K562 (cell line): Measurements from ENCODE around the gene TMA16. TPM values are rescaled to one million over a fixed set of nuclear protein-coding genes. Genes with fewer than 3 reads are reported as not detected.
A peak's percentile ranks its signal among the peaks of the same experiment; 100 is the strongest.

Source experiments
- ARNT ChIP-seq, 2 experiments: fragments of 450-650 bp; IDR thresholded peaks; 2 replicates each; pipeline ENCODE4 v1.6.1; 2016; ENCODE audit warnings: mild to moderate bottlenecking in 1 of 2
- CC2D1A ChIP-seq: fragments of 450-650 bp; IDR thresholded peaks from 2 replicates; pipeline ENCODE4 v1.6.1; 2017; ENCODE audit warnings: mild to moderate bottlenecking
- CHAMP1 ChIP-seq: fragments of 450-650 bp; IDR thresholded peaks from 2 replicates; pipeline ENCODE4 v1.6.1; 2016; ENCODE audit warnings: mild to moderate bottlenecking
- FUS ChIP-seq: fragments of 200-400 bp; formaldehyde crosslinking; optimal IDR thresholded peaks from 2 replicates; pipeline ENCODE3; 2017; ENCODE audit warnings: low read depth, low read length
- HDAC3 ChIP-seq: fragments of 450-650 bp; IDR thresholded peaks from 2 replicates; pipeline ENCODE4 v1.6.1; 2018; ENCODE audit warnings: borderline replicate concordance, mild to moderate bottlenecking, moderate library complexity; ENCODE audit not compliant: partially characterized antibody
- HSF4 ChIP-seq: fragments of 250-450 bp; sonication (Bioruptor Pico); IDR thresholded peaks from 2 replicates; pipeline ENCODE4 v2.1.2; 2022; ENCODE audit warnings: mild to moderate bottlenecking, moderate library complexity, borderline replicate concordance
- PTTG1 ChIP-seq: fragments of 450-650 bp; IDR thresholded peaks from 2 replicates; pipeline ENCODE4 v1.6.1; 2016; ENCODE audit warnings: low read depth, mild to moderate bottlenecking, missing genetic modification characterization, missing compliant biosample characterization
- RBBP5 ChIP-seq: fragments of 200-600 bp; sonication (generic); IDR thresholded peaks from 2 replicates; pipeline ENCODE4 v1.6.1; 2012; ENCODE audit warnings: borderline replicate concordance, mild to moderate bottlenecking, low read length, control low read depth, inconsistent platforms; ENCODE audit not compliant: insufficient read depth, poor library complexity, severe bottlenecking
- RBM17 ChIP-seq: fragments of 200-400 bp; formaldehyde crosslinking; IDR thresholded peaks from 2 replicates; pipeline ENCODE4 v1.6.1; 2017; ENCODE audit warnings: low read depth, mild to moderate bottlenecking, low read length, borderline replicate concordance
- RBM39 ChIP-seq: fragments of 200-400 bp; formaldehyde crosslinking; optimal IDR thresholded peaks from 2 replicates; pipeline ENCODE3; 2018; ENCODE audit warnings: low read depth, low read length
- RFX5 ChIP-seq: IDR thresholded peaks from 2 replicates; pipeline ENCODE4 v1.6.1; 2011; ENCODE audit warnings: low read depth, mild to moderate bottlenecking, improper control_type of control experiment, low read length
- SMAD4 ChIP-seq: fragments of 250-450 bp; sonication (Bioruptor Pico); conservative IDR thresholded peaks from 2 replicates; pipeline ENCODE4 v1.8.0; 2021; ENCODE audit warnings: inconsistent platforms, mild to moderate bottlenecking, moderate library complexity
- SMARCC2 ChIP-seq: fragments of 450-650 bp; IDR thresholded peaks from 2 replicates; pipeline ENCODE4 v1.6.1; 2017; ENCODE audit warnings: antibody characterized with exemption, moderate library complexity, mild to moderate bottlenecking, low read depth
- SNRNP70 ChIP-seq: fragments of 200-400 bp; formaldehyde crosslinking; optimal IDR thresholded peaks from 2 replicates; pipeline ENCODE3; 2017; ENCODE audit warnings: low read depth, low read length
- SRSF1 ChIP-seq: fragments of 200-400 bp; formaldehyde crosslinking; IDR thresholded peaks from 2 replicates; pipeline ENCODE4 v1.6.1; 2017; ENCODE audit warnings: mild to moderate bottlenecking, low read depth, low read length, moderate library complexity
- ZNF124 ChIP-seq: sonication (generic); formaldehyde crosslinking; IDR thresholded peaks from 2 replicates; pipeline ENCODE4 v1.8.1; 2022; ENCODE audit warnings: missing genetic modification reagents
- ZNF699 ChIP-seq: fragments of 250-450 bp; sonication (Bioruptor Pico); IDR thresholded peaks from 2 replicates; pipeline ENCODE4 v1.8.0; 2021; ENCODE audit warnings: mild to moderate bottlenecking, moderate library complexity; ENCODE audit not compliant: insufficient replicate concordance
- ZNF766 ChIP-seq: fragments of 200-800 bp; sonication (Bioruptor generic); conservative IDR thresholded peaks from 2 replicates; pipeline ENCODE4 v1.6.1; 2016; ENCODE audit warnings: missing genetic modification characterization, missing compliant biosample characterization
- polyA plus RNA-seq, 8 experiments: library from polyadenylated mRNA; depleted of rRNA in 4 of 8; stranded (reverse) in 5 of 8; unstranded in 3 of 8; fragments of >200 nt; fragmentation: Nextera tagmentation in 2 of 8; fragmentation: Illumina TruSeq in 1 of 8; extraction: Ambion mirVana in 2 of 8; extraction: Trizol in 1 of 8; gene quantifications; 2 replicates each; pipeline versions ENCODE4 v1.2.1 to v1.2.3, GENCODE V29; 2011 to 2014; ENCODE audit warnings: inconsistent platforms in 1 of 8, missing spikeins in 1 of 8
- total RNA-seq, 7 experiments: library from RNA; depleted of rRNA in 6 of 7; stranded (reverse); fragments of >200 nt in 6 of 7; fragmentation: Illumina TruSeq in 2 of 7; extraction: Trizol in 2 of 7; gene quantifications; 2 replicates each; pipeline versions ENCODE4 v1.2.1 to v1.2.3, GENCODE V29; 2011 to 2021; ENCODE audit warnings: low replicate concordance in 1 of 7
- TF ChIP-seq, protein P1 (sequence below): IDR thresholded peaks from 2 replicates; pipeline ENCODE4 v1.6.1; 2012; ENCODE audit warnings: low read depth, low read length, improper control_type of control experiment, borderline replicate concordance

TMA16 gene
- total and polyA plus RNA-seq, 9 of the 15 experiments (the other 6 are each of a cell fraction or from before 2014, with no cell fraction given) = 27.7 to 74.8 (median 66.6) TPM

GRCh38 chr4:163494360-163495241 is at the start of gene TMA16 (continued):
- no peak for TF ChIP-seq ZNF124 (CRISPR knock-in tag)
- no peak for TF ChIP-seq PTTG1 (tag)
- TF ChIP-seq FUS = no peak
- TF ChIP-seq ZNF699 (CRISPR knock-in tag) = no peak
- TF ChIP-seq ZNF766 (CRISPR knock-in tag) = 0 out of 2 replicates have a peak, but pooled peaks have one; percentile 39
- TF ChIP-seq, protein P1, sequence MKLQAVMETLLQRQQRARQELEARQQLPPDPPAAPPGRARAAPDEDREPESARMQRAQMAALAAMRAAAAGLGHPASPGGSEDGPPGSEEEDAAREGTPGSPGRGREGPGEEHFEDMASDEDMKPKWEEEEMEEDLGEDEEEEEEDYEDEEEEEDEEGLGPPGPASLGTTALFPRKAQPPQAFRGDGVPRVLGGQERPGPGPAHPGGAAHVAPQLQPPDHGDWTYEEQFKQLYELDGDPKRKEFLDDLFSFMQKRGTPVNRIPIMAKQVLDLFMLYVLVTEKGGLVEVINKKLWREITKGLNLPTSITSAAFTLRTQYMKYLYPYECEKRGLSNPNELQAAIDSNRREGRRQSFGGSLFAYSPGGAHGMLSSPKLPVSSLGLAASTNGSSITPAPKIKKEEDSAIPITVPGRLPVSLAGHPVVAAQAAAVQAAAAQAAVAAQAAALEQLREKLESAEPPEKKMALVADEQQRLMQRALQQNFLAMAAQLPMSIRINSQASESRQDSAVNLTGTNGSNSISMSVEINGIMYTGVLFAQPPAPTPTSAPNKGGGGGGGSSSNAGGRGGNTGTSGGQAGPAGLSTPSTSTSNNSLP = no peak
- TF ChIP-seq CHAMP1 = peak; percentile 60; the same call in 1 of the 2 replicates
- no peak for TF ChIP-seq RBM39
- 0 out of 4 replicates have a peak, but pooled peaks of 1 of the 2 experiments have one; percentile 44 for TF ChIP-seq ARNT (IDR thresholded peaks at IDR 0.05)
- TF ChIP-seq SMARCC2 = no peak
- TF ChIP-seq RFX5 = no peak
- peak; percentile 33; the same call in 1 of the 2 replicates for TF ChIP-seq CC2D1A
- TF ChIP-seq RBM17 = no peak
- no peak; the same call in 1 of the 2 replicates for TF ChIP-seq SMAD4
- 0 out of 2 replicates have a peak, but pooled peaks have one; percentile 79 for TF ChIP-seq SRSF1
- TF ChIP-seq RBBP5 = peak; percentile 84
- TF ChIP-seq SNRNP70 = no peak
- TF ChIP-seq HDAC3 = no peak
- TF ChIP-seq HSF4 = no peak
